ENCODE results near the gene PTDSS2.
"Not testable (repeated sequence)": the region's sequence is repeated elsewhere in the genome, so short reads cannot be mapped to it uniquely, and the experiment has no call there.

The PTDSS2 gene

GRCh38 chr11:504994-505344, 54.9 kb downstream of the PTDSS2 start:
- no peak for DNase-seq (ENCODE audit: low read depth in 2 of 2)

GRCh38 chr11:506238-506994, 56.3 kb downstream of the PTDSS2 start:
- DNase-seq (ENCODE audit: low read depth in 2 of 2): peak; percentile 92 to 94

GRCh38 chr11:506995-507726, 57.1 kb downstream of the PTDSS2 start, which contains the start of gene RNH1:
RNH1 (minus strand) TSS chr11:507242; CDS start chr11:502162, 5,080 bp downstream.
- DNase-seq (ENCODE audit: low read depth in 2 of 2): peak; percentile 90 to 91

GRCh38 chr11:507727-508515, 57.8 kb downstream of the PTDSS2 start:
- no peak for DNase-seq (ENCODE audit: low read depth in 2 of 2)

GRCh38 chr11:508956-509355, 58.9 kb downstream of the PTDSS2 start:
- DNase-seq (ENCODE audit: low read depth in 2 of 2): no peak

- no peak for DNase-seq (ENCODE audit: low read depth in 2 of 2)
These were observed 62.9 kb downstream of the PTDSS2 start for GRCh38 chr11:512761-513595.

GRCh38 chr11:514606-515005, 64.5 kb downstream of the PTDSS2 start:
- no peak for DNase-seq (ENCODE audit: low read depth in 2 of 2)

- no peak for DNase-seq (ENCODE audit: low read depth in 2 of 2)
These were observed 65.1 kb downstream of the PTDSS2 start for GRCh38 chr11:515131-515530.

GRCh38 chr11:516400-516799, 66.3 kb downstream of the PTDSS2 start:
- no peak for DNase-seq (ENCODE audit: low read depth in 2 of 2)

GRCh38 chr11:516918-517685, 67.0 kb downstream of the PTDSS2 start:
- not testable (repeated sequence) for DNase-seq (ENCODE audit: low read depth in 2 of 2)

GRCh38 chr11:518463-519202, 68.6 kb downstream of the PTDSS2 start:
- DNase-seq (ENCODE audit: low read depth in 2 of 2): peak; percentile 73 to 77

- DNase-seq (ENCODE audit: low read depth in 2 of 2): no peak
These were observed 70.5 kb downstream of the PTDSS2 start for GRCh38 chr11:520428-521176.

- no peak for DNase-seq (ENCODE audit: low read depth in 2 of 2)
These were observed 71.2 kb downstream of the PTDSS2 start for GRCh38 chr11:521177-521688.

GRCh38 chr11:526192-526591, 76.1 kb downstream of the PTDSS2 start:
- DNase-seq (ENCODE audit: low read depth in 2 of 2): no peak

- no peak for DNase-seq (ENCODE audit: low read depth in 2 of 2)
These were observed 78.2 kb downstream of the PTDSS2 start for GRCh38 chr11:528166-528814.

GRCh38 chr11:528815-529727, 79.0 kb downstream of the PTDSS2 start:
- DNase-seq (ENCODE audit: low read depth in 2 of 2): no peak

- no peak for DNase-seq (ENCODE audit: low read depth in 2 of 2)
These were observed 79.8 kb downstream of the PTDSS2 start for GRCh38 chr11:529728-530411.

All from fibroblast of skin of left biceps (primary cell).